AG04450 (cell line): ENCODE measurements around the gene SLC27A4. TPM values are rescaled to one million over a fixed set of nuclear protein-coding genes. Genes with fewer than 3 reads are reported as not detected.

Experiments used
- CTCF ChIA-PET: fragments of 300-600, 350-600 bp; formaldehyde crosslinking; extraction: SDS; loops from one replicate; lab custom pipeline; 2022; ENCODE audit warnings: antibody characterized with exemption, inconsistent platforms; lab: Charles Lee
- POLR2A ChIA-PET: fragments of 350-600 bp; formaldehyde crosslinking; extraction: SDS; loops from one replicate; lab custom pipeline; 2021; ENCODE audit warnings: antibody characterized with exemption, inconsistent platforms; lab: Yijun Ruan, JAX
- DNase-seq: peaks from one replicate; pipeline ENCODE4 v3.0.0-alpha.2; 2011; ENCODE audit warnings: low read depth, low spot score
- H3K27ac ChIP-seq: one replicate; pipeline ENCODE4 v1.5.1; 2012; ENCODE audit warnings: low read depth, low read length, control low read depth
- H3K27me3 ChIP-seq: one replicate; pipeline ENCODE4 v1.6.0; 2012; ENCODE audit warnings: low read length; ENCODE audit not compliant: control insufficient read depth, insufficient read depth
- H3K4me3 ChIP-seq: 2 replicates; pipeline ENCODE4 v1.5.1; 2011; ENCODE audit warnings: mild to moderate bottlenecking, low read depth, low read length, control low read depth
- H3K9me3 ChIP-seq: 2 replicates; pipeline ENCODE4 v1.5.1; 2012; ENCODE audit warnings: low read length; ENCODE audit not compliant: control insufficient read depth, insufficient read depth
- CTCF ChIP-seq: IDR thresholded peaks from 2 replicates; pipeline ENCODE4 v1.5.1; 2011; ENCODE audit warnings: low read depth, low read length, control low read depth, inconsistent platforms
- polyA plus RNA-seq: library from polyadenylated mRNA; depleted of rRNA; stranded (reverse); fragments of >200 nt; gene quantifications from 2 replicates; pipeline ENCODE4 v1.2.3, GENCODE V29; 2011

SLC27A4 gene
- polyA plus RNA-seq, 1 experiment, result 7.7 TPM

GRCh38 chr9:128323212-128323730, 17.1 kb upstream of the SLC27A4 start:
- no peaks in the 10 kb centered on the region for H3K27me3 ChIP-seq
- H3K27ac ChIP-seq, result peak overlapping the region; percentile 61
- no peak for TF ChIP-seq CTCF
- no peak for DNase-seq
- no peaks in the 10 kb centered on the region; the same call in 1 of the 2 replicates for H3K9me3 ChIP-seq
- peak overlapping the region; percentile 97 for H3K4me3 ChIP-seq
- ChIA-PET CTCF (no interaction called here), POLR2A (no interaction called here)

GRCh38 chr9:128323791-128324190, 16.5 kb upstream of the SLC27A4 start:
- CTCF ChIA-PET, result interaction anchor here (1.6 kb wide), 1 partner anchor 39 kb away, joined by 5 read pairs; no protein-coding TSS in a partner anchor
- no peak overlapping the region for H3K27ac ChIP-seq
- no peak for DNase-seq
- TF ChIP-seq CTCF, result no peak
- H3K4me3 ChIP-seq, result peak overlapping the region; percentile 97
- POLR2A ChIA-PET, result no interaction called here
- no peaks in the 10 kb centered on the region; the same call in 1 of the 2 replicates for H3K9me3 ChIP-seq
- H3K27me3 ChIP-seq, result no peaks in the 10 kb centered on the region

GRCh38 chr9:128324401-128324800, 15.9 kb upstream of the SLC27A4 start:
- DNase-seq, result no peak
- CTCF ChIA-PET, result interaction anchor here (1.6 kb wide), 1 partner anchor 38 kb away, joined by 5 read pairs; no protein-coding TSS in a partner anchor
- POLR2A ChIA-PET, result no interaction called here
- Histone ChIP-seq H3K27ac (no peak overlapping the region), H3K9me3 (no peaks in the 10 kb centered on the region; the same call in 1 of the 2 replicates), H3K4me3 (no peak overlapping the region), H3K27me3 (no peaks in the 10 kb centered on the region)
- no peak for TF ChIP-seq CTCF

GRCh38 chr9:128325629-128326028, 14.7 kb upstream of the SLC27A4 start:
- no peak for TF ChIP-seq CTCF
- no peak overlapping the region for H3K27ac ChIP-seq
- ChIA-PET CTCF (no interaction called here), POLR2A (no interaction called here)
- no peak overlapping the region for H3K4me3 ChIP-seq
- no peaks in the 10 kb centered on the region; the same call in 1 of the 2 replicates for H3K9me3 ChIP-seq
- no peak for DNase-seq
- no peaks in the 10 kb centered on the region for H3K27me3 ChIP-seq

GRCh38 chr9:128333451-128333869, 6.9 kb upstream of the SLC27A4 start:
- Histone ChIP-seq H3K4me3 (no peak overlapping the region), H3K9me3 (no peaks in the 10 kb centered on the region), H3K27ac (no peak overlapping the region), H3K27me3 (no peaks in the 10 kb centered on the region)
- POLR2A ChIA-PET, result interaction anchor here (1.4 kb wide), 1 partner anchor 28 kb away, joined by 3 read pairs; no protein-coding TSS in a partner anchor
- no peak for TF ChIP-seq CTCF
- DNase-seq, result no peak
- CTCF ChIA-PET, result no interaction called here
